ENCODE results near the gene ZBED2.

The ZBED2 gene

GRCh38 chr3:111598552-111598951 lies 3.4 kb upstream of the ZBED2 start:
- no peak for DNase-seq (ENCODE audit: low read depth)
- no peak overlapping the region for H3K4me3 ChIP-seq (ENCODE audit: control insufficient read depth, low read depth, low read length)
- TF ChIP-seq CTCF (IDR thresholded peaks at IDR 0.05; ENCODE audit: control insufficient read depth, insufficient read depth, low read depth, low read length, missing control alignments), result no peak

GRCh38 chr3:111598139-111598538 lies 3.0 kb upstream of the ZBED2 start:
- no peak for TF ChIP-seq CTCF (IDR thresholded peaks at IDR 0.05; ENCODE audit: control insufficient read depth, insufficient read depth, low read depth, low read length, missing control alignments)
- H3K4me3 ChIP-seq (ENCODE audit: control insufficient read depth, low read depth, low read length), result no peak overlapping the region
- DNase-seq (ENCODE audit: low read depth), result no peak

- no peak for DNase-seq (ENCODE audit: low read depth)
- no peak for TF ChIP-seq CTCF (IDR thresholded peaks at IDR 0.05; ENCODE audit: control insufficient read depth, insufficient read depth, low read depth, low read length, missing control alignments)
- no peak overlapping the region for H3K4me3 ChIP-seq (ENCODE audit: control insufficient read depth, low read depth, low read length)
Measured at GRCh38 chr3:111596328-111596727, 1.2 kb upstream of the ZBED2 start.

GRCh38 chr3:111594781-111595180 lies 365 bp downstream of the ZBED2 start:
- no peak for DNase-seq (ENCODE audit: low read depth)
- no peak overlapping the region for H3K4me3 ChIP-seq (ENCODE audit: control insufficient read depth, low read depth, low read length)
- TF ChIP-seq CTCF (IDR thresholded peaks at IDR 0.05; ENCODE audit: control insufficient read depth, insufficient read depth, low read depth, low read length, missing control alignments), result no peak

- no peak for TF ChIP-seq CTCF (IDR thresholded peaks at IDR 0.05; ENCODE audit: control insufficient read depth, insufficient read depth, low read depth, low read length, missing control alignments)
- DNase-seq (ENCODE audit: low read depth), result peak; percentile 25
- H3K4me3 ChIP-seq (ENCODE audit: control insufficient read depth, low read depth, low read length), result no peak overlapping the region
Measured at GRCh38 chr3:111594205-111594604, 941 bp downstream of the ZBED2 start.

- no peak overlapping the region for H3K4me3 ChIP-seq (ENCODE audit: control insufficient read depth, low read depth, low read length)
- TF ChIP-seq CTCF (IDR thresholded peaks at IDR 0.05; ENCODE audit: control insufficient read depth, insufficient read depth, low read depth, low read length, missing control alignments), result no peak
- DNase-seq (ENCODE audit: low read depth), result no peak
Measured at GRCh38 chr3:111593666-111594065, 1.5 kb downstream of the ZBED2 start.

GRCh38 chr3:111592936-111593335 lies 2.2 kb downstream of the ZBED2 start:
- TF ChIP-seq CTCF (IDR thresholded peaks at IDR 0.05; ENCODE audit: control insufficient read depth, insufficient read depth, low read depth, low read length, missing control alignments), result no peak
- DNase-seq (ENCODE audit: low read depth), result no peak
- H3K4me3 ChIP-seq (ENCODE audit: control insufficient read depth, low read depth, low read length), result no peak overlapping the region
